Measurements from ENCODE around the gene PIAS2. TPM values are rescaled to one million over a fixed set of nuclear protein-coding genes. Genes with fewer than 3 reads are reported as not detected.

The PIAS2 gene
- total RNA-seq, 1 donor from 2014 or later = 54.5 TPM

GRCh38 chr18:46829531-46829930, 87.8 kb downstream of the PIAS2 start:
- no peaks in the 10 kb centered on the region for H3K4me1 ChIP-seq
- H3K27me3 ChIP-seq = no peaks in the 10 kb centered on the region
- intact Hi-C loops (cut with DNase I) = loop anchor here (5.0 kb wide), 1 partner anchor 98 kb away; no protein-coding TSS in a partner anchor
- H3K27ac ChIP-seq = no peak overlapping the region
- no peak for DNase-seq (ENCODE audit: low spot score in 2 of 2)
- no peaks in the 10 kb centered on the region for H3K9me3 ChIP-seq
- no peak for TF ChIP-seq CTCF (IDR thresholded peaks at IDR 0.05)
- no peak overlapping the region for H3K4me3 ChIP-seq
- peaks cover 16 to 24% of the 10 kb centered on the region in 2 donors for H3K36me3 ChIP-seq

GRCh38 chr18:46821856-46822711, 95.2 kb downstream of the PIAS2 start:
- intact Hi-C loops (cut with DNase I) = no loop called here
- H3K4me1 ChIP-seq = no peaks in the 10 kb centered on the region
- no peaks in the 10 kb centered on the region for H3K27me3 ChIP-seq
- H3K9me3 ChIP-seq = no peaks in the 10 kb centered on the region
- TF ChIP-seq CTCF (IDR thresholded peaks at IDR 0.05) = no peak
- no peak for DNase-seq (ENCODE audit: low spot score in 2 of 2)
- peaks cover 8 to 13% of the 10 kb centered on the region in 2 donors for H3K36me3 ChIP-seq
- H3K27ac ChIP-seq = no peak overlapping the region
- no peak overlapping the region for H3K4me3 ChIP-seq

GRCh38 chr18:46820863-46821262, 96.4 kb downstream of the PIAS2 start:
- no peak overlapping the region for H3K27ac ChIP-seq
- H3K36me3 ChIP-seq = peaks cover 2 to 11% of the 10 kb centered on the region in 2 donors
- no peaks in the 10 kb centered on the region for H3K27me3 ChIP-seq
- no peaks in the 10 kb centered on the region for H3K4me1 ChIP-seq
- no peak for DNase-seq (ENCODE audit: low spot score in 2 of 2)
- H3K9me3 ChIP-seq = no peaks in the 10 kb centered on the region
- H3K4me3 ChIP-seq = no peak overlapping the region
- no peak for TF ChIP-seq CTCF (IDR thresholded peaks at IDR 0.05)
- intact Hi-C loops (cut with DNase I) = no loop called here

- Histone ChIP-seq H3K4me1 (no peaks in the 10 kb centered on the region), H3K9me3 (no peaks in the 10 kb centered on the region), H3K27me3 (no peaks in the 10 kb centered on the region), H3K27ac (no peak overlapping the region), H3K4me3 (no peak overlapping the region), H3K36me3 (peaks cover 0 to 3% of the 10 kb centered on the region in 2 donors)
- no peak for TF ChIP-seq CTCF (IDR thresholded peaks at IDR 0.05)
- no peak for DNase-seq (ENCODE audit: low spot score in 2 of 2)
- intact Hi-C loops (cut with DNase I) = no loop called here
Observed at GRCh38 chr18:46815661-46816060, 101.6 kb downstream of the PIAS2 start.

- Histone ChIP-seq H3K4me1 (no peaks in the 10 kb centered on the region), H3K36me3 (no peaks in the 10 kb centered on the region), H3K27ac (no peak overlapping the region), H3K4me3 (no peak overlapping the region), H3K9me3 (no peaks in the 10 kb centered on the region), H3K27me3 (no peaks in the 10 kb centered on the region)
- no peak for TF ChIP-seq CTCF (IDR thresholded peaks at IDR 0.05)
- intact Hi-C loops (cut with DNase I) = no loop called here
- DNase-seq (ENCODE audit: low spot score in 2 of 2) = no peak
Observed at GRCh38 chr18:46814399-46814798, 102.9 kb downstream of the PIAS2 start.

All from ascending aorta (tissue), 2 donors.